ENCODE results near the gene MS4A4E.

GRCh38 chr11:60182541-60183330 lies 60.2 kb downstream of the MS4A4E start, which contains the start of gene MS4A6A:
- TF ChIP-seq EZH2 (IDR thresholded peaks at IDR 0.05; ENCODE audit: low read depth) (no peak), CTCF (conservative IDR thresholded peaks at IDR 0.05) (no peak)

Data from PC-9 (cell line).